GM19025 (cell line): ENCODE data around the gene ATRN.
"Not testable (repeated sequence)": the region's sequence is repeated elsewhere in the genome, so short reads cannot be mapped to it uniquely, and the experiment has no call there.

Source experiments
- ATAC-seq: cut with Tn5 transposase; IDR thresholded peaks from one replicate; pipeline ENCODE4 v1.9.1; 2021; ENCODE audit warnings: mild to moderate bottlenecking, low read depth, moderate library complexity; ENCODE audit not compliant: unreplicated experiment

The ATRN gene

DNA sequence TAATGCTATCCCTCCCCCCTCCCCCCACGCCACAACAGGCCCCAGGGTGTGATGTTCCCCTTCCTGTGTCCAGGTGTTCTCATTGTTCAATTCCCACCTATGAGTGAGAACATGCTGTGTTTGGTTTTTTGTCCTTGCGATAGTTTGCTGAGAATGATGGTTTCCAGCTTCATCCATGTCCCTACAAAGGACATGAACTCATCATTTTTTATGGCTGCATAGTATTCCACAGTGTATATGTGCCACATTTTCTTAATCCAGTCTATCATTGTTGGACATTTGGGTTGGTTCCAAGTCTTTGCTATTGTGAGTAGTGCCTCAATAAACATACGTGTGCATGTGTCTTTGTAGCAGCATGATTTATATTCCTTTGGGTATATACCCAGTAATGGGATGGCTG lies 41.4 kb downstream of the ATRN start:
- ATAC-seq = not testable (repeated sequence)

GRCh38 chr20:3514012-3514642 lies 43.3 kb downstream of the ATRN start:
- ATAC-seq = no peak

- ATAC-seq = no peak
These were observed 44.8 kb downstream of the ATRN start for GRCh38 chr20:3515379-3516170.

DNA sequence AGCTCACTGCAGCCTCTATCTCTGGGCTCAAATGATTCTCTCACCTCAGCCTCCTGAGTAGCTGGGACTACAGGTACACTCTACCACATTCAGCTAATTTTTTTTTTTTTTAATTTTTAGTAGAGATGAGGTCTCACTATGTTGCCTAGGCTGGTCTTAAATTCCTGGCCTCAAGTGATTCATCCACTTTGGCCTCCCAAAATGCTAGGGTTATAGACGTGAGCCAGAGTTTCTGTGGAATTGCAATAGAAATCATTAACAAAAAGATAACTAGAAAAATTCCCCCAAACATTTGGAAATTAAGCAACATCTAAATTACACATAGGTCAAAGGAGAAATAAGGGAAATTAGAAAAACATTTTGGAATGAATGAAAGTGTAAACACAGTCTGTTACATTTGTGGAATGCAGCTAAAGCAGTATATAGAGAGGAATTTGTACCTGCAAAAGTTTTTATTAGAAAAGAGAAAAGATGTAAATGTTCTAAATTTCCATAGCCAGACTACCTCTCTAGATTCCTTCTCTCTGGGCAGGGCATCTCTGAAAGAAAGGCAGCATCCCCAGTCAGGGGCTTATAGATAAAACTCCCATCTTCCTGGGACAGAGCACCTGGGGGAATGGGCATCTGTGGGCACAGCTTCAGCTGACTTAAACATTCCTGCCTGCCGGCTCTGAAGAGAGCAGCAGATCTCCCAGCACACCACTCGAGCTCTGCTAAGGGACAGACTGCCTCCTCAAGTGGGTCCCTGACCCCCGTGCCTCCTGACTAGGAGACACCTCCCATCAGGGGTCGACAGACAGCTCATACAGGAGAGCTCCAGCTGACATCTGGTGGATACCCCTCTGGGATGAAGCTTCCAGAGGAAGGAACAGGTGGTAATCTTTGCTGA lies 51.3 kb downstream of the ATRN start:
- ATAC-seq = no peak

- ATAC-seq = not testable (repeated sequence)
These were observed 53.9 kb downstream of the ATRN start for GRCh38 chr20:3524696-3525095.

GRCh38 chr20:3532089-3532615 lies 61.3 kb downstream of the ATRN start:
- no peak for ATAC-seq

DNA sequence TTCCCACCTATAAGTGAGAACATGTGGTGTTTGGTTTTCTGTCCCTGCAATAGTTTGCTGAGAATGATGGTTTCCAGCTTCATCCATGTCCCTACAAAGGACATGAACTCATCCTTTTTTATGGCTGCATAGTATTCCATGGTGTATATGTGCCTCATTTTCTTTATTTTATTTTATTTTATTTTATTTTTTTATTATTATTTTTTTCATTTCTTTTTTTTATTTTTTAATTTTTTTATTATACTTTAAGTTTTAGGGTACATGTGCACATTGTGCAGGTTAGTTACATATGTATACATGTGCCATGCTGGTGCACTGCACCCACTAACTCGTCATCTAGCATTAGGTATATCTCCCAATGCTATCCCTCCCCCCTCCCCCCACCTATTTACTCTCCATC lies 66.9 kb downstream of the ATRN start:
- not testable (repeated sequence) for ATAC-seq

DNA sequence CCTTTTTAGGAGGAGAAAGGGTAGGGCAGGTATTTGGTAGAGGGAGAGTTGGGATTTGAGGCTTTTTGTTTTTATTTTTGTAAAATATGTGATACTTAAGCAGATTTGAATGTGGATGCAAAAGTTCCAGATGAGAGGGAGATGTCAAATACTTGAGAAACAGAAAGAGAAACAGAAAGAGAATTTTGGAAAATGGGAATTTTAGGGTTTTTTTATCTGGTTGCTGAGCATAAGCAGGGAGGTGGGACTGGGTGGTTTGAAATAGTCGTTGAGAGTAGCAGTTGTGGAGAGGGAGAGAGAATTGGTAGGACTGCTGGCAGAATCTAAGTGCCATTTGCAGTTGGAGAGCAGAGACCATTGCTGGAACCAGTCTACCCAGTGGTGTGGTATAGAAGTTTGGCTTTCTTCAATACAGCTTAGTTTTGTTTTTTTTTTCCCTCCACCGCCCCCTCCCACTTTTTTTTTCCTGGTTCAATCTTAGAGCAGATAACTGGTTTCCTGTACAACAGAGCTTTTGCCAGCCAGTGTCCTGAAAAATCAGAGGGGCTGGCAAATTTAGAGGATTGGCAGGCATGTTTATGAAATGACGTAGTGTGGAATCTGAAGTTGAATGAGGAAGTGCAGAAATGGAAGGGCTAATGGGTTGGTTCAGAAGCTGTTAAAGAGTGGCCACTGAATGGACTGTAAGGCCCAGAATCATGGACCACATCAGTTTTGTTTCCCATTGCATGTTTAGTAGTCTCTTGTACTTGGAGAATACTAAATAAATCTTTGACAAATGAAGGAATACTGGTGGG lies 68.7 kb downstream of the ATRN start:
- no peak for ATAC-seq

GRCh38 chr20:3541887-3542721 lies 71.3 kb downstream of the ATRN start:
- no peak for ATAC-seq

DNA sequence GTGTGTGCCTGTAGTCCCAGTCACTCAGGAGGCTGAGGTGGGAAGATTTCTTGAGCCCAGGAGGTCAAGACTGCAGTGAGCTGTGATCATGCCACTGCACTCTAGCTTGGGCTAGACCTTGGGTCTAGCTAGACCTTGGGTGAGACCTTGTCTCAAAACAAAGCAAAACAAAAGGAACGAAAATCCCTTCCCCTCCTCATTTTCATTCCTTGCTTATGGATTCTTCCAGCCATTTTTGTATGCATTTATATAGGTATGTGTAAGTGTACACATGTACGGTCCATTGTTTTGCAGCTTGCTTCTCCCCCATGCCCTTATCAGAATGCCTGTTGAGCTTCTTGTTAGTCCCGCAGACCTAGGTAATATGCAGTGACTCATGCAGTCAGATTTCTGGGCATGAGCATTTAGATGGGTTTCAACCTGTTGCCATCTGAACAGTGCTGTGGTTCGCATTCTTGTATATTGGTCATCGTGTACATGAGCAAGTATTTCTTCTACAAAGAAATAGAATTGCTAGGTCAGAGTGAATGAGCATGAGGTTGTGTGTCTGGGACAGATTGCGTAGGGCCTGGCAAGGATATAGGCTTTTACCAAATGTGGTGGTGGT lies 73.2 kb downstream of the ATRN start:
- ATAC-seq = no peak

- ATAC-seq = no peak
These were observed 74.6 kb downstream of the ATRN start for GRCh38 chr20:3545401-3545925.

- ATAC-seq = no peak
These were observed 77.1 kb downstream of the ATRN start for GRCh38 chr20:3547906-3548305.

- no peak for ATAC-seq
These were observed 80.0 kb downstream of the ATRN start for GRCh38 chr20:3550837-3551236.

DNA sequence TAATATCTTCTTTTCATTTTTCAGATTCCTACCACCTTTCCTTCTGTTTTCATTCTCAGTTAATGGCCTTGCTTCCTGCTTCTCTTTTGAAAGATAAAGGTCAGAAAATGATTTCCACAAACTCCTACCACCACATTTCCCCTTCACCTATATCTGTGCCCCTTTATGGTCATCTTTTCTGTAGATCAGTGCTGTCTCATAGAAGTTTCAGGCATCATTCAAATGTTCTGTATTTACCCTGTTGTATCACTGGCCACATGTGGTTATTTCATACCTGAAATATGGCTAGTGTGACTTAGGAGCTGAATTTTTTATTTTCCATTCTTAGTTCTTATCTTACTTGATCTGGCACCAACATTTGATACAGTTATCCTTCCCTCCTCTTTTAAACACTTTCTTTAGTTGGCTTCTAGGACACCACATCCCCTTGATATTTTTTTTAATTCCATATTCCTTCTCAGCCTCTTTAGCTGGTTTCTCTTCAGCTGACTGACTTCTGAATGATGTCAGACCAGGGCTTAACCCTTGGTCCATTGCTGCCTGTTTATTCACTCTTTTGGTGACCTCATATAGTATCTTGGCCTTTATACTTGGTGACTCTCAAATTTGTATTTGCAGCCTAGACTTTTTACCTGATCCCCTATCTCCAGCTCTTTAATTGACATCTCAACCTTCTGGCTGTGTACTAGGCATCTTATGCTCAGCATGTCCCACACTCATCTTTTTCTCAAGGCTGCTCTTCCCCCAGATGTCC lies 81.0 kb downstream of the ATRN start:
- no peak for ATAC-seq

GRCh38 chr20:3553663-3554062 lies 82.8 kb downstream of the ATRN start:
- ATAC-seq = no peak

- ATAC-seq = no peak
These were observed 86.5 kb downstream of the ATRN start for GRCh38 chr20:3557237-3557785.

DNA sequence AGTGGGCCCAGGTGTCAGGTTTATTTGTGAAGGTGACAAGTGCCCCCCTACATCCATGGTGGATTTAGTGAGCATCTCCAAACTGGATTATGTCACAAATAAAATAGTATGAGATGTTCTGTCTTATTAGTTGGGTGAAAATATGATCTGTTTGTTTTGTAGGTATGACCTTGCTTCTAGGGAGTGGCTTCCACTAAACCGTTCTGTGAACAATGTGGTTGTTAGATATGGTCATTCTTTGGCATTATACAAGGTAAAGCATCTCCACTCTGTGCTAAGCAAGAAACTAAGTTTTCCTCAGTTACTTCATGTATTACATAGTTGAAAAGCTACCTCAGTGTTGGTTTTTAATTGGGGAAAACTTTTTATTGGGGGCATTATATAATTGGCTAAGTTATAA lies 88.4 kb downstream of the ATRN start:
- no peak for ATAC-seq

DNA sequence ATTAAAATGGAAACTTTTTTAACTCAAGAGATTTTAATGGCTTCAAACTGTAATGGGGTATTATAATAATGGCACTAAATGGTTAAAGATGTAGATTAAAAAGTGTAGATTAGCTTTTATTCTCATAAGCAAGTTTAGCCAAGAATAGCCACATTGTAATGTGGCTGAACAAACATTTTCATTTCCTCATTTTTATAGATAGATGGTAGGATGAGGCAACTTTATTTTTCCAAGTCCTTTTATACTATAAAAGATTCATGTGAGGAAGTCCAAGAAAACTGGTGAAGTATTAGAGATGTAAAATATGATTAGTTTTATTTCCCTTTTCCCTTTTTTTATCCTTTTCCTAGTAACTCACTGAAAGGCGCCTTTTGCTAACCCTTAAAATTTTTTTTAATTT lies 88.8 kb downstream of the ATRN start:
- no peak for ATAC-seq
